ENCODE results near the gene RPL39L. TPM values are rescaled to one million over a fixed set of nuclear protein-coding genes. Genes with fewer than 3 reads are reported as not detected.

Gene RPL39L
- total RNA-seq, 1 donor from 2014 or later: 32.2 TPM

- Mint-ChIP-seq H3K27me3 (ENCODE audit: low read depth) (no peaks in the 10 kb centered on the region), H3K27ac (ENCODE audit: unreplicated experiment) (peak overlapping the region; percentile 73), H3K36me3 (ENCODE audit: low read depth) (peaks cover 3% of the 10 kb centered on the region), H3K4me1 (no peaks in the 10 kb centered on the region), H3K9me3 (peaks cover 2% of the 10 kb centered on the region), H3K4me3 (no peak overlapping the region)
- DNase-seq (ENCODE audit: low read depth, low spot score): no peak
- peak; percentile 68 for TF ChIP-seq CTCF (conservative IDR thresholded peaks at IDR 0.05)
Measured at GRCh38 chr3:187112934-187113793, 26.1 kb downstream of the RPL39L start.

GRCh38 chr3:187110156-187110555 is 29.1 kb downstream of the RPL39L start:
- no peaks in the 10 kb centered on the region for H3K27me3 Mint-ChIP-seq (ENCODE audit: low read depth)
- no peak overlapping the region for H3K27ac Mint-ChIP-seq (ENCODE audit: unreplicated experiment)
- H3K9me3 Mint-ChIP-seq: peaks cover 2% of the 10 kb centered on the region
- no peak for DNase-seq (ENCODE audit: low read depth, low spot score)
- H3K4me3 Mint-ChIP-seq: no peak overlapping the region
- peaks cover 5% of the 10 kb centered on the region for H3K36me3 Mint-ChIP-seq (ENCODE audit: low read depth)
- TF ChIP-seq CTCF (conservative IDR thresholded peaks at IDR 0.05): no peak
- no peaks in the 10 kb centered on the region for H3K4me1 Mint-ChIP-seq

- DNase-seq (ENCODE audit: low read depth, low spot score): no peak
- H3K9me3 Mint-ChIP-seq: no peaks in the 10 kb centered on the region
- no peak for TF ChIP-seq CTCF (conservative IDR thresholded peaks at IDR 0.05)
- H3K27me3 Mint-ChIP-seq (ENCODE audit: low read depth): no peaks in the 10 kb centered on the region
- H3K4me1 Mint-ChIP-seq: no peaks in the 10 kb centered on the region
- H3K27ac Mint-ChIP-seq (ENCODE audit: unreplicated experiment): no peak overlapping the region
- no peak overlapping the region for H3K4me3 Mint-ChIP-seq
- H3K36me3 Mint-ChIP-seq (ENCODE audit: low read depth): peaks cover 5% of the 10 kb centered on the region
Measured at GRCh38 chr3:187107989-187108388, 31.3 kb downstream of the RPL39L start.

- H3K9me3 Mint-ChIP-seq: no peaks in the 10 kb centered on the region
- no peak overlapping the region for H3K27ac Mint-ChIP-seq (ENCODE audit: unreplicated experiment)
- no peak overlapping the region for H3K4me3 Mint-ChIP-seq
- TF ChIP-seq CTCF (conservative IDR thresholded peaks at IDR 0.05): no peak
- H3K27me3 Mint-ChIP-seq (ENCODE audit: low read depth): no peaks in the 10 kb centered on the region
- H3K36me3 Mint-ChIP-seq (ENCODE audit: low read depth): peaks cover 5% of the 10 kb centered on the region
- DNase-seq (ENCODE audit: low read depth, low spot score): no peak
- no peaks in the 10 kb centered on the region for H3K4me1 Mint-ChIP-seq
Measured at GRCh38 chr3:187105700-187106099, 33.6 kb downstream of the RPL39L start.

- H3K27ac Mint-ChIP-seq (ENCODE audit: unreplicated experiment): no peak overlapping the region
- peaks cover 4% of the 10 kb centered on the region for H3K36me3 Mint-ChIP-seq (ENCODE audit: low read depth)
- no peak overlapping the region for H3K4me3 Mint-ChIP-seq
- no peaks in the 10 kb centered on the region for H3K27me3 Mint-ChIP-seq (ENCODE audit: low read depth)
- DNase-seq (ENCODE audit: low read depth, low spot score): no peak
- no peak for TF ChIP-seq CTCF (conservative IDR thresholded peaks at IDR 0.05)
- H3K9me3 Mint-ChIP-seq: no peaks in the 10 kb centered on the region
- no peaks in the 10 kb centered on the region for H3K4me1 Mint-ChIP-seq
Measured at GRCh38 chr3:187104933-187105332, 34.4 kb downstream of the RPL39L start.
